ENCODE results near the gene LPAR2. TPM values are rescaled to one million over a fixed set of nuclear protein-coding genes. Genes with fewer than 3 reads are reported as not detected.

Gene LPAR2
- total RNA-seq, 1 donor from 2014 or later = 56.5 TPM

DNA sequence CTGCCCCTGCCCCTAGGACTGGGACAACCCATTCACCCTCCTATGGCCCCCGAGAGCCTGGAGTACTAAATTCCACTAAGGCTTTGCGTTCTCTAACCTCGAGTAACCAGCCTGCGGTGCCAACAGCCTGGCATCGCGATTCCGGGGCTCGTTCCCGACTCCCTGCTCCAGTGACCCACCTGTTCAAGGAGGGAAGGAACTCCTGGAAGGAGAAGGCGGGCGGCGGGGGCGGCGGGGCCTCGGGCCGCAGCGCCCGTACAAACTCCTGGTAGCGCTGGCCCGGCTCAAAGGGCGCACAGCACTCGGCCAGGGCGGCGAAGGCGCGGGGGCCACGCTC is 9.1 kb upstream of the LPAR2 start:
- no peaks in the 10 kb centered on the region for H3K27me3 Mint-ChIP-seq
- peaks cover 10% of the 10 kb centered on the region for H3K36me3 Mint-ChIP-seq
- H3K27ac Mint-ChIP-seq = no peak overlapping the region
- no peaks in the 10 kb centered on the region for H3K9me3 Mint-ChIP-seq
- no peak for DNase-seq (ENCODE audit: extremely low spot score, unreplicated experiment)
- TF ChIP-seq, protein P1, sequence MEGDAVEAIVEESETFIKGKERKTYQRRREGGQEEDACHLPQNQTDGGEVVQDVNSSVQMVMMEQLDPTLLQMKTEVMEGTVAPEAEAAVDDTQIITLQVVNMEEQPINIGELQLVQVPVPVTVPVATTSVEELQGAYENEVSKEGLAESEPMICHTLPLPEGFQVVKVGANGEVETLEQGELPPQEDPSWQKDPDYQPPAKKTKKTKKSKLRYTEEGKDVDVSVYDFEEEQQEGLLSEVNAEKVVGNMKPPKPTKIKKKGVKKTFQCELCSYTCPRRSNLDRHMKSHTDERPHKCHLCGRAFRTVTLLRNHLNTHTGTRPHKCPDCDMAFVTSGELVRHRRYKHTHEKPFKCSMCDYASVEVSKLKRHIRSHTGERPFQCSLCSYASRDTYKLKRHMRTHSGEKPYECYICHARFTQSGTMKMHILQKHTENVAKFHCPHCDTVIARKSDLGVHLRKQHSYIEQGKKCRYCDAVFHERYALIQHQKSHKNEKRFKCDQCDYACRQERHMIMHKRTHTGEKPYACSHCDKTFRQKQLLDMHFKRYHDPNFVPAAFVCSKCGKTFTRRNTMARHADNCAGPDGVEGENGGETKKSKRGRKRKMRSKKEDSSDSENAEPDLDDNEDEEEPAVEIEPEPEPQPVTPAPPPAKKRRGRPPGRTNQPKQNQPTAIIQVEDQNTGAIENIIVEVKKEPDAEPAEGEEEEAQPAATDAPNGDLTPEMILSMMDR (conservative IDR thresholded peaks at IDR 0.05) = no peak
- no peak overlapping the region for H3K4me3 Mint-ChIP-seq
- H3K4me1 Mint-ChIP-seq (ENCODE audit: unreplicated experiment) = no peaks in the 10 kb centered on the region

DNA sequence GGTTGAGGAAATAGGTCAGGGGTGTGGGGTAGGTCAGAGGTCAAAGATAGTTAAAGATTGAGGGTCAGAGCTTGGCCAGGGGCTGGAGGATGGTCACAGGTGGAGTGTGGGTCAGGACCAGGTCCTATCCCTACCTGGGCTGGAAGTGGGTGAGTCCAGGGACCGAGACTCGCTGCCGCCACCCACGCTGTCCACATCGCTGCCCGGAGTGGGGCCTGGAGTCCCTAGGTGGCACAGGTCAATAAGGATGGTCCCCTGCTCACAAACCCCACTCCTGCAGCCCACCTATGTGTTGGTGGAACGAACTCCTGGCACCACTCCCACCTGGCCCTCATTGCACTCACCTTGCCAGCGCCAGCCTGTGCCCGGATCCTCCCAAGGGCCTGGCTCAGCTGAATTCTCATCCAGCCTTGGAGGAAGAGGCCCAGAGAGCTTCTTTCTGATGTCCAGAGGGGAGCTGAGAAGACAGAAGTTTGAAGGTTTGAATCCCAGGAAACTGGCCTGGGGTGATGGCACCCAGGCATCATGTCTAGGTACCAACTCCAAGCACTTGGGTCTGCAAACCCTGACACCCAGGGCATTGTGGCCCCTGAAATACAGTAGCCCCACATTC is 8.7 kb upstream of the LPAR2 start:
- Mint-ChIP-seq H3K36me3 (peaks cover 10% of the 10 kb centered on the region), H3K9me3 (no peaks in the 10 kb centered on the region), H3K27ac (no peak overlapping the region), H3K27me3 (no peaks in the 10 kb centered on the region), H3K4me3 (no peak overlapping the region), H3K4me1 (ENCODE audit: unreplicated experiment) (no peaks in the 10 kb centered on the region)
- DNase-seq (ENCODE audit: extremely low spot score, unreplicated experiment) = no peak
- TF ChIP-seq, protein P1 (conservative IDR thresholded peaks at IDR 0.05) = no peak

DNA sequence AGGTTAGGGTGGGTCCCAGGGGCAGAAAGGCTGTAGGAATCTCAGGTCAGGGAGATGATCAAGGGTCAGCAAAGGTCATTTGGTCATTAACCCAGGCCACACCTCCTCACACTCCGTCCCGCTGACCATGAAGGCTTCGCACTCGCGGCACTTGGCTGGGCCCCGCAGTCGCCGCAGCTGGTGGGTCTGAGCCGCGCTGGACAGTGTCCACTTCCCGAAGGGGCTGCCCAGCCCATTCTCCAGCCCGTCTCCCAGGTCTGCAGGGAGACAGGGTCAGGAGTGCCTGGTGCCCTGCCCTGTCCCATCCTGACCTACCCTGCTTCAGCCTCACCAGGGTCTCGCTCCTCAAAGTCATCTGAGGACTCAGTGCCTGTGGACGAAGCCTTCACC is 7.3 kb upstream of the LPAR2 start:
- DNase-seq (ENCODE audit: extremely low spot score, unreplicated experiment) = no peak
- H3K27ac Mint-ChIP-seq = no peak overlapping the region

DNA sequence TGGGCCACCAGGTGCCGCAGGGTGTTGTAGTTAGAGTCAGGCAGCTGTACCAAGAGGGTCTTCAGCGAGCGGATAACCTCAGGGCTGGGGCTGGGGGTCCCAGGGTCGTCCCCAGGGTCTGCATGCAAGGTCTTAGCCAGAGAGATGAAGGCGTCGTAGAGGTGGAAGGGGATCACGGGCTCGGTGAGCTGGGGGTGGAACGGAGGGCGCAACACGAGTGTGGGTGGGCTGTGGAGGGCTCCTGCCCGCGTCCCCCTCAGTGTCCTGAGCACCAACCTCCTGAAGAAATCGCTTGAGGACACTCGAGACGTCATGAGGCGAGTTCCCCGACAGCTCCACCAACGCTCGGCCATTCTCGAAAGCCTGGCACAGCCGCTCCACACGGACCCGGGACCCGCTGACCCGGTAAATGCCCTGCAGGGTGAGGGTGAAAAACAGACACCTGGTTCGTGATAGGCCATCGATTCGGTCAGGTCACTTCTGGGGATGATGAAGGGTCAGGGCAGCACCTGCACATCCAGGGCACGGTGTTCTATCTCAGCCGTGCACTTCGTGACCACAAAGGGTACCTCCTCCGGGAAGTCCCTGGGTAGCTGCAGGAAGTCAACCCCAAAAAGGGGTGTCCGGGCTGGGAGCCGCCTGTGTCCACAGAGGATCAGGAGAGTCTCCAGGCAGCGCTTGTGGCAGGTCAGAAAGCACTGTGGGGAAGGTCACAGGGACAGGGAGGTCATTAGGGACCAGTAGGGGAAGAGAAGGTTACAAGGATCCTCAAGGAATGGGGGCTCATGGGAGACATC is 6.7 kb upstream of the LPAR2 start:
- H3K9me3 Mint-ChIP-seq = no peaks in the 10 kb centered on the region
- H3K36me3 Mint-ChIP-seq = peaks cover 10% of the 10 kb centered on the region
- H3K4me3 Mint-ChIP-seq = no peak overlapping the region
- TF ChIP-seq, protein P1 (conservative IDR thresholded peaks at IDR 0.05) = no peak
- no peak overlapping the region for H3K27ac Mint-ChIP-seq
- no peak for DNase-seq (ENCODE audit: extremely low spot score, unreplicated experiment)
- no peaks in the 10 kb centered on the region for H3K27me3 Mint-ChIP-seq
- no peaks in the 10 kb centered on the region for H3K4me1 Mint-ChIP-seq (ENCODE audit: unreplicated experiment)

More for the DNA sequence above, 7.3 kb upstream of the LPAR2 start:
- Mint-ChIP-seq H3K9me3 (no peaks in the 10 kb centered on the region), H3K4me3 (no peak overlapping the region), H3K36me3 (peaks cover 10% of the 10 kb centered on the region), H3K27me3 (no peaks in the 10 kb centered on the region), H3K4me1 (ENCODE audit: unreplicated experiment) (no peaks in the 10 kb centered on the region)
- TF ChIP-seq, protein P1 (conservative IDR thresholded peaks at IDR 0.05) = no peak

DNA sequence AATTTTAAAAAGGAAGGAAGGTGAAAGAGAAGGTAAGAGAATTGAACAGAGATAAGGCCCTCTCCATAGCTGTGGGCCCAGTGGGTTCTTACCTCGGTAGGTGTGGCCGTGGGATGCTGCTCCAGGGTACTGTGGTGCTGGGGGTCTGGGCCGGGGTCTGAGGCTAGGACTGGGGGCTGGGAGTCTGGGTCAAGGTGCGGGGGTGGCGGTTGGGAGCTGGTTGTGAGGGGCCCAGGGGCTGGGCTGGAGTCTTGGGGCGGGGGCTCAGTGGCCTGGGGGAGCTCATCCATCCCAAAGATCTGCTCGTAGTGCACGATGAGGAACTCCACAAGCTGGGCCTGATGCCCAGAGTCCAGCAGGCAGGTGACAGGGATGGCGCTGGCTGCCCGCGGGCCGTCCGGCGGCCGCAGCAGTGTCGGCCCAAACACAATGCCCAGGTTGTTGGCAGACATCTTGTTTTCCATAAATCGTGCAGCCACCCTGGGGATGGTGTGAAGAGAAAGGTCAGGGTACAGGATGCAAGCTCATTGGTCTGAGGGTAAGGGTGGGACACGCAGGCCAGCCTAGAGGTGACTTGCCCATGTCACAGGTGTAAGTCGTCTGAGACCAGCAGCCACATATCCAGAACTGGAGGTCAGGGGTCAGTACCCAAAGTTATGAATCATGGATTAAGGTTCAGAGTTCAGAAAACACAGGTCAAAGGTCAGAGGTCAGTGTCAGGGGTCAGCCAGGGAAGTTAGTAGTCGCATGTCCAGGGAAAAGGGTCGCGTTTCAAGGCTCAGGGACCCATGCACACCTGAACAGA is 5.9 kb upstream of the LPAR2 start:
- TF ChIP-seq, protein P1 (conservative IDR thresholded peaks at IDR 0.05) = no peak
- Mint-ChIP-seq H3K27me3 (no peaks in the 10 kb centered on the region), H3K36me3 (peaks cover 10% of the 10 kb centered on the region), H3K4me1 (ENCODE audit: unreplicated experiment) (peaks cover under 1% of the 10 kb centered on the region), H3K9me3 (no peaks in the 10 kb centered on the region), H3K4me3 (no peak overlapping the region), H3K27ac (no peak overlapping the region)
- no peak for DNase-seq (ENCODE audit: extremely low spot score, unreplicated experiment)
